Esophagus mucosa (tissue), 1 donor: ENCODE data around the gene RPL35. TPM values are rescaled to one million over a fixed set of nuclear protein-coding genes. Genes with fewer than 3 reads are reported as not detected.
"Not testable (repeated sequence)": the region's sequence is repeated elsewhere in the genome, so short reads cannot be mapped to it uniquely, and the experiment has no call there.

ENCODE experiments used
- ATAC-seq: fragments of 200-7000 bp; cut with Tn5 transposase; one replicate; pipeline ENCODE4 v1.9.1; 2020
- total RNA-seq: library from RNA; stranded (reverse); gene quantifications from one replicate; pipeline ENCODE4 v1.2.4, GENCODE V29; 2023
- donor health status: DM: yes; HTN: yes; CAD: no.

Gene RPL35
- total RNA-seq, 1 donor from 2014 or later, result 1,741 TPM

- no peak for ATAC-seq
These were observed 9.5 kb downstream of the RPL35 start for GRCh38 chr9:124852121-124852828.

GRCh38 chr9:124849801-124850200 lies 12.0 kb downstream of the RPL35 start:
- ATAC-seq, result no peak

- ATAC-seq, result no peak
These were observed 14.8 kb downstream of the RPL35 start for GRCh38 chr9:124846969-124847368.

GRCh38 chr9:124846467-124846866 lies 15.3 kb downstream of the RPL35 start:
- ATAC-seq, result not testable (repeated sequence)

- ATAC-seq, result peak; percentile 31
These were observed 17.5 kb downstream of the RPL35 start for GRCh38 chr9:124844291-124844690.

- peak; percentile 15 for ATAC-seq
These were observed 18.2 kb downstream of the RPL35 start for GRCh38 chr9:124843456-124844034.

GRCh38 chr9:124841075-124841821 lies 20.5 kb downstream of the RPL35 start:
- peak; percentile 27 for ATAC-seq

GRCh38 chr9:124840300-124840833 lies 21.4 kb downstream of the RPL35 start:
- ATAC-seq, result no peak

- ATAC-seq, result peak; percentile 15
These were observed 22.0 kb downstream of the RPL35 start for GRCh38 chr9:124839612-124840299.

GRCh38 chr9:124838567-124839275 lies 23.0 kb downstream of the RPL35 start:
- ATAC-seq, result not testable (repeated sequence)

- ATAC-seq, result not testable (repeated sequence)
These were observed 23.6 kb downstream of the RPL35 start for GRCh38 chr9:124838132-124838531.

GRCh38 chr9:124835026-124835557 lies 26.7 kb downstream of the RPL35 start:
- peak; percentile 20 for ATAC-seq

GRCh38 chr9:124834591-124834990 lies 27.2 kb downstream of the RPL35 start:
- peak; percentile 95 for ATAC-seq

GRCh38 chr9:124831642-124832364 lies 30.0 kb downstream of the RPL35 start:
- ATAC-seq, result peak; percentile 14

- ATAC-seq, result no peak
These were observed 31.2 kb downstream of the RPL35 start for GRCh38 chr9:124830593-124830992.

GRCh38 chr9:124829334-124829669 lies 32.5 kb downstream of the RPL35 start:
- ATAC-seq, result no peak

GRCh38 chr9:124828489-124829333 lies 33.0 kb downstream of the RPL35 start:
- no peak for ATAC-seq

- no peak for ATAC-seq
These were observed 40.8 kb downstream of the RPL35 start for GRCh38 chr9:124820698-124821623.
